OCI-LY1 (cell line): ENCODE measurements around the gene AGPAT3.

ENCODE experiments used
- H2AFZ ChIP-seq: fragments of 200-600 bp; sonication (generic), shearing (Covaris generic); 2 replicates; pipeline ENCODE4 v1.6.0; 2014; ENCODE audit warnings: antibody characterized with exemption, mild to moderate bottlenecking, low read length
- H3F3A ChIP-seq: fragments of 200-600 bp; sonication (generic), shearing (Covaris generic); 2 replicates; pipeline ENCODE4 v1.6.0; 2014; ENCODE audit warnings: mild to moderate bottlenecking, antibody characterized with exemption, low read length, moderate library complexity; ENCODE audit not compliant: insufficient read depth
- H3K27ac ChIP-seq: fragments of 200-600 bp; sonication (generic); 2 replicates; pipeline ENCODE4 v1.5.1; 2014; ENCODE audit warnings: low read length, mixed run types, mild to moderate bottlenecking, low read depth; ENCODE audit not compliant: poor library complexity, severe bottlenecking
- H3K27me3 ChIP-seq: fragments of 200-600 bp; sonication (generic); 2 replicates; pipeline ENCODE4 v1.6.0; 2014; ENCODE audit warnings: antibody characterized with exemption, mild to moderate bottlenecking, low read length, moderate library complexity; ENCODE audit not compliant: insufficient read depth
- H3K36me3 ChIP-seq: fragments of 200-600 bp; sonication (generic); 2 replicates; pipeline ENCODE4 v1.6.1; 2014; ENCODE audit warnings: mild to moderate bottlenecking, antibody characterized with exemption, low read length, moderate library complexity, mixed read lengths; ENCODE audit not compliant: insufficient read depth
- H3K4me1 ChIP-seq: fragments of 200-600 bp; sonication (generic); 2 replicates; pipeline ENCODE4 v1.5.1; 2014; ENCODE audit warnings: mild to moderate bottlenecking, low read length, moderate library complexity; ENCODE audit not compliant: insufficient read depth, severe bottlenecking
- H3K4me2 ChIP-seq: fragments of 200-600 bp; sonication (generic), shearing (Covaris generic); 2 replicates; pipeline ENCODE4 v1.6.1; 2014; ENCODE audit warnings: low read length
- H3K4me3 ChIP-seq: fragments of 200-600 bp; sonication (generic); 2 replicates; pipeline ENCODE4 v1.5.1; 2014; ENCODE audit warnings: low read length, low read depth, mild to moderate bottlenecking, mixed read lengths; ENCODE audit not compliant: poor library complexity, severe bottlenecking
- H3K79me2 ChIP-seq: fragments of 200-600 bp; shearing (Covaris generic); 2 replicates; pipeline ENCODE4 v1.6.1; 2016; ENCODE audit warnings: mixed run types, low read length, mixed read lengths; ENCODE audit not compliant: insufficient read depth
- H3K9ac ChIP-seq: fragments of 200-600 bp; sonication (generic), shearing (Covaris generic); 2 replicates; pipeline ENCODE4 v1.6.1; 2014; ENCODE audit warnings: mild to moderate bottlenecking, low read length, mixed read lengths
- H3K9me2 ChIP-seq: fragments of 200-600 bp; sonication (generic), shearing (Covaris generic); 2 replicates; pipeline ENCODE4 v1.6.1; 2014; ENCODE audit warnings: low read depth, mild to moderate bottlenecking, low read length, mixed read lengths
- H3K9me3 ChIP-seq: fragments of 200-600 bp; shearing (Covaris generic); 2 replicates; pipeline ENCODE4 v1.6.1; 2014; ENCODE audit warnings: low read length, mixed read lengths
- H4K20me1 ChIP-seq: fragments of 200-600 bp; sonication (generic), shearing (Covaris generic); 2 replicates; pipeline ENCODE4 v1.6.0; 2016; ENCODE audit warnings: mild to moderate bottlenecking, low read length; ENCODE audit not compliant: insufficient read depth
- CTCF ChIP-seq: fragments of 200-600 bp; sonication (generic), shearing (Covaris generic); IDR thresholded peaks from 2 replicates; pipeline ENCODE4 v1.5.1; 2017; ENCODE audit warnings: mild to moderate bottlenecking, antibody characterized with exemption, low read length, moderate library complexity, mixed read lengths
- EZH2 ChIP-seq: fragments of 200-600 bp; sonication (generic), shearing (Covaris generic); IDR thresholded peaks from 2 replicates; pipeline ENCODE4 v1.8.0; 2017; ENCODE audit warnings: borderline replicate concordance, mixed run types, mild to moderate bottlenecking, antibody characterized with exemption, low read length, moderate library complexity, mixed read lengths

Gene AGPAT3

GRCh38 chr21:44019568-44019958, 154.5 kb downstream of the AGPAT3 start:
- TF ChIP-seq EZH2, result no peak
- TF ChIP-seq CTCF, result no peak
- Histone ChIP-seq H4K20me1 (no peaks in the 10 kb centered on the region), H3K9me2 (no peaks in the 10 kb centered on the region), H3K4me3 (no peak overlapping the region), H3K79me2 (peaks cover 84% of the 10 kb centered on the region), H3K36me3 (no peaks in the 10 kb centered on the region), H3K27ac (no peak overlapping the region), H3K4me2 (no peak overlapping the region), H3F3A (no peaks in the 10 kb centered on the region), H3K27me3 (no peaks in the 10 kb centered on the region), H3K9me3 (no peaks in the 10 kb centered on the region), H3K9ac (no peak overlapping the region), H2AFZ (no peak overlapping the region), H3K4me1 (peaks cover 70% of the 10 kb centered on the region)

GRCh38 chr21:44020551-44020950, 155.5 kb downstream of the AGPAT3 start:
- H3K9me3 ChIP-seq, result no peaks in the 10 kb centered on the region
- H3K4me1 ChIP-seq, result peaks cover 71% of the 10 kb centered on the region
- no peak overlapping the region for H2AFZ ChIP-seq
- TF ChIP-seq EZH2 (no peak), CTCF (no peak)
- H3K27me3 ChIP-seq, result no peaks in the 10 kb centered on the region
- H3K9ac ChIP-seq, result no peak overlapping the region
- peak overlapping the region; percentile 50 for H3K27ac ChIP-seq
- H3K79me2 ChIP-seq, result peaks cover 84% of the 10 kb centered on the region
- H3K4me3 ChIP-seq, result no peak overlapping the region
- no peaks in the 10 kb centered on the region for H4K20me1 ChIP-seq
- no peaks in the 10 kb centered on the region for H3K9me2 ChIP-seq
- H3K36me3 ChIP-seq, result no peaks in the 10 kb centered on the region
- no peak overlapping the region; the same call in 1 of the 2 replicates for H3K4me2 ChIP-seq
- H3F3A ChIP-seq, result no peaks in the 10 kb centered on the region

GRCh38 chr21:44021064-44021463, 156.0 kb downstream of the AGPAT3 start:
- peaks cover 84% of the 10 kb centered on the region for H3K79me2 ChIP-seq
- H3K27ac ChIP-seq, result no peak overlapping the region
- H3K4me1 ChIP-seq, result peaks cover 71% of the 10 kb centered on the region
- TF ChIP-seq CTCF (no peak), EZH2 (no peak)
- H3K4me2 ChIP-seq, result no peak overlapping the region; the same call in 1 of the 2 replicates
- H3K9ac ChIP-seq, result no peak overlapping the region
- no peaks in the 10 kb centered on the region for H3K9me2 ChIP-seq
- no peak overlapping the region for H2AFZ ChIP-seq
- H3K27me3 ChIP-seq, result no peaks in the 10 kb centered on the region
- H4K20me1 ChIP-seq, result no peaks in the 10 kb centered on the region
- no peak overlapping the region for H3K4me3 ChIP-seq
- H3F3A ChIP-seq, result no peaks in the 10 kb centered on the region
- H3K36me3 ChIP-seq, result no peaks in the 10 kb centered on the region
- H3K9me3 ChIP-seq, result no peaks in the 10 kb centered on the region
